ENCODE measurements around the gene GNE. TPM values are rescaled to one million over a fixed set of nuclear protein-coding genes. Genes with fewer than 3 reads are reported as not detected.
"Not testable (repeated sequence)": the region's sequence is repeated elsewhere in the genome, so short reads cannot be mapped to it uniquely, and the experiment has no call there.

GNE gene
- total RNA-seq, 2 donors from 2014 or later: 14.9 to 22.3 TPM

GRCh38 chr9:36213989-36214388, 44.3 kb downstream of the GNE start:
- intact Hi-C loops (cut with DNase I): no loop called here
- DNase-seq (ENCODE audit: low spot score): no peak

- DNase-seq (ENCODE audit: low spot score): no peak
- intact Hi-C loops (cut with DNase I): no loop called here
Observed at GRCh38 chr9:36213387-36213786, 44.9 kb downstream of the GNE start.

GRCh38 chr9:36211510-36211909, 46.7 kb downstream of the GNE start:
- intact Hi-C loops (cut with DNase I): no loop called here
- no peak for DNase-seq (ENCODE audit: low spot score)

GRCh38 chr9:36210722-36211121, 47.5 kb downstream of the GNE start:
- no peak for DNase-seq (ENCODE audit: low spot score)
- intact Hi-C loops (cut with DNase I): no loop called here

- intact Hi-C loops (cut with DNase I): loop anchor here in 1 of 2 donors (10.0 kb wide), 1 partner anchor 116 kb away; no protein-coding TSS in a partner anchor
- no peak for DNase-seq (ENCODE audit: low spot score)
Observed at GRCh38 chr9:36208521-36209253, 49.6 kb downstream of the GNE start.

GRCh38 chr9:36207546-36208012, 50.7 kb downstream of the GNE start:
- no peak for DNase-seq (ENCODE audit: low spot score)
- intact Hi-C loops (cut with DNase I): loop anchor here in 1 of 2 donors (10.0 kb wide), 1 partner anchor 117 kb away; no protein-coding TSS in a partner anchor

- intact Hi-C loops (cut with DNase I): loop anchor here in 1 of 2 donors (10.0 kb wide), 1 partner anchor 118 kb away; no protein-coding TSS in a partner anchor
- DNase-seq (ENCODE audit: low spot score): no peak
Observed at GRCh38 chr9:36207016-36207415, 51.2 kb downstream of the GNE start.

- intact Hi-C loops (cut with DNase I): loop anchor here in 1 of 2 donors (10.0 kb wide), 1 partner anchor 120 kb away; no protein-coding TSS in a partner anchor
- DNase-seq (ENCODE audit: low spot score): no peak
Observed at GRCh38 chr9:36204906-36205547, 53.2 kb downstream of the GNE start.

GRCh38 chr9:36194326-36195000, 63.8 kb downstream of the GNE start:
- intact Hi-C loops (cut with DNase I): no loop called here
- DNase-seq (ENCODE audit: low spot score): no peak

GRCh38 chr9:36193023-36193422, 65.2 kb downstream of the GNE start:
- DNase-seq (ENCODE audit: low spot score): no peak
- intact Hi-C loops (cut with DNase I): no loop called here

GRCh38 chr9:36192196-36192595, 66.1 kb downstream of the GNE start:
- no peak for DNase-seq (ENCODE audit: low spot score)
- intact Hi-C loops (cut with DNase I): no loop called here

- intact Hi-C loops (cut with DNase I): no loop called here
- no peak for DNase-seq (ENCODE audit: low spot score)
Observed at GRCh38 chr9:36191686-36192085, 66.6 kb downstream of the GNE start.

- no peak for DNase-seq (ENCODE audit: low spot score)
- intact Hi-C loops (cut with DNase I): no loop called here
Observed at GRCh38 chr9:36191290-36191645, 67.0 kb downstream of the GNE start.

GRCh38 chr9:36190388-36191289, 67.6 kb downstream of the GNE start, which contains the start of gene CLTA:
Gene CLTA (plus strand): TSS chr9:36190921. CDS start chr9:36191057, 136 bp downstream.
- intact Hi-C loops (cut with DNase I): loop anchor here in 1 of 2 donors (1.0 kb wide), 1 partner anchor 49 kb away; no protein-coding TSS in a partner anchor
- DNase-seq (ENCODE audit: low spot score): peak; percentile 98

GRCh38 chr9:36189976-36190375, 68.3 kb downstream of the GNE start:
- intact Hi-C loops (cut with DNase I): loop anchor here in 1 of 2 donors (1.0 kb wide), 1 partner anchor 49 kb away; no protein-coding TSS in a partner anchor

GRCh38 chr9:36188212-36188611, 70.0 kb downstream of the GNE start:
- DNase-seq (ENCODE audit: low spot score): no peak
- intact Hi-C loops (cut with DNase I): no loop called here

More at GRCh38 chr9:36189976-36190375, 68.3 kb downstream of the GNE start:
- DNase-seq (ENCODE audit: low spot score): no peak

- DNase-seq (ENCODE audit: low spot score): no peak
- intact Hi-C loops (cut with DNase I): no loop called here
Observed at GRCh38 chr9:36187414-36187813, 70.8 kb downstream of the GNE start.

GRCh38 chr9:36180243-36180642, 78.0 kb downstream of the GNE start:
- DNase-seq (ENCODE audit: low spot score); intact Hi-C loops (cut with DNase I): not testable (repeated sequence)

GRCh38 chr9:36177571-36177970, 80.7 kb downstream of the GNE start:
- intact Hi-C loops (cut with DNase I): no loop called here
- DNase-seq (ENCODE audit: low spot score): no peak

Measured in posterior vena cava (tissue), 2 donors.